Right atrium auricular region (tissue), 2 donors: ENCODE measurements around the gene CGB3. TPM values are rescaled to one million over a fixed set of nuclear protein-coding genes. Genes with fewer than 3 reads are reported as not detected.
"Not testable (repeated sequence)": the region's sequence is repeated elsewhere in the genome, so short reads cannot be mapped to it uniquely, and the experiment has no call there.

Experiments
- DNase-seq: peaks from one replicate; pipeline ENCODE4 v3.0.0-alpha.2; 2019; ENCODE audit warnings: low spot score
- H3K27ac ChIP-seq, 2 donors: fragments of 200-600 bp; sonication (generic); 1 replicate in 1 of 2; 2 replicates in 1 of 2; pipeline ENCODE4 v1.5.1; 2016 to 2019
- H3K27me3 ChIP-seq, 2 donors: fragments of 200-600 bp; sonication (generic); one replicate each; pipeline versions ENCODE4 v1.5.1 to v1.6.0; 2017 to 2019
- H3K36me3 ChIP-seq: fragments of 200-600 bp; sonication (generic); one replicate; pipeline ENCODE4 v1.5.1; 2016
- H3K4me1 ChIP-seq, 2 donors: fragments of 200-600 bp; sonication (generic); one replicate each; pipeline versions ENCODE4 v1.5.1 to v1.6.0; 2017 to 2019
- H3K4me3 ChIP-seq, 2 donors: fragments of 200-600 bp; sonication (generic); 1 replicate in 1 of 2; 2 replicates in 1 of 2; pipeline ENCODE4 v1.5.1; 2017 to 2019; ENCODE audit warnings: mild to moderate bottlenecking in 1 of 2, moderate library complexity in 1 of 2
- H3K9me3 ChIP-seq, 2 donors: fragments of 200-600 bp; sonication (generic); one replicate each; pipeline ENCODE4 v1.5.1; 2019
- CTCF ChIP-seq, 2 donors: fragments of 200-600 bp; sonication (generic); IDR thresholded peaks; one replicate each; pipeline ENCODE4 v1.5.1; 2019; ENCODE audit warnings: antibody characterized with exemption in 2 of 2
- total RNA-seq, 2 donors: library from RNA; depleted of rRNA; stranded (reverse); fragments of >200 nt; gene quantifications; one replicate each; pipeline ENCODE4 v1.1.0, GENCODE V29; 2016

The CGB3 gene
- total RNA-seq, 2 donors from 2014 or later = not detected

GRCh38 chr19:49042177-49042576, 18.0 kb upstream of the CGB3 start:
- Histone ChIP-seq H3K27me3 (no peaks in the 10 kb centered on the region), H3K9me3 (no peaks in the 10 kb centered on the region), H3K4me1 (no peaks in the 10 kb centered on the region), H3K4me3 (no peak overlapping the region), H3K36me3 (no peaks in the 10 kb centered on the region), H3K27ac (no peak overlapping the region)
- DNase-seq = no peak
- TF ChIP-seq CTCF (IDR thresholded peaks at IDR 0.05) = no peak

DNA sequence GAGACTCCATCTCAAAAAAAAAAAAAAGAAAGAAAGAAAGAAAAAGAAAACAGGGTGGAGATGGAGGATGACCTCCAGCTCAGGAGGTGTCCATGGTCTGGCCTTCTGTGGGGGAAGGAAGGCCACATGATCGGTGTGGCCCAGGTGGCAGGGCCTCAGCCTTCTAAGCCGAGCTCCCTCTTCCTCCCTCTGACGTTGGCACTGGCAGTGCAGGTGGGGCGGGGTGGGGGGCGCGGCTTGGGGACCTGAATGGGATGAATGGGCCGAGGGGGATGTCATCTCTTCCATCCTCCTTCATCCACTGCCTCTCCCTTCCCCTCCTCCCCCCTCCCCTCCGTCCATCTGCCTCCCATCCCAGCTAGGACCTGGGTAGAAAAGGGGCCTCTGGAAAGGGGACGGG, 15.6 kb upstream of the CGB3 start:
- not testable (repeated sequence) for DNase-seq, H3K9me3 ChIP-seq, H3K27ac ChIP-seq, H3K36me3 ChIP-seq, H3K27me3 ChIP-seq, H3K4me1 ChIP-seq, H3K4me3 ChIP-seq

GRCh38 chr19:49038557-49039276, 14.6 kb upstream of the CGB3 start:
- not testable (repeated sequence) for H3K4me1 ChIP-seq, H3K4me3 ChIP-seq, H3K27ac ChIP-seq, H3K27me3 ChIP-seq, DNase-seq, H3K36me3 ChIP-seq, H3K9me3 ChIP-seq

DNA sequence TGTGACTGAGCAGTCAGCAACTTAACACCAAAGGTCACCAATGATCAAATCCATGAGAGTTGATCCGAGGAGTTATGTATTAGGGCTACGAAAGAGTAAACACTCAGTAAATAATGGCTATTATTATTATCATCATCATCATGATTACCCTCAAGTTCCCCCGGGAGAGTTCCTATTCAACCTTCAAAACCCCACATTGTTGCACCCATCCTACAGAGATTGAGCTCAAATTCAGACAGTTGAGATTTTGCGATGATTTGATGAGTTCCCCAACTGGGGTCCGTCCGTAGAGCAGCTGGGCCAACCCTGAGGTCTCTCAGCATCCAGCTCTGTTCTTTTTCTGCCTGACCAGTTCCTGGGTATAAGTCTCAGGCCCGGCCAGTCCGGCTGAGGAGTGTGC, 14.0 kb upstream of the CGB3 start:
- not testable (repeated sequence) for DNase-seq, H3K4me1 ChIP-seq, H3K27me3 ChIP-seq

DNA sequence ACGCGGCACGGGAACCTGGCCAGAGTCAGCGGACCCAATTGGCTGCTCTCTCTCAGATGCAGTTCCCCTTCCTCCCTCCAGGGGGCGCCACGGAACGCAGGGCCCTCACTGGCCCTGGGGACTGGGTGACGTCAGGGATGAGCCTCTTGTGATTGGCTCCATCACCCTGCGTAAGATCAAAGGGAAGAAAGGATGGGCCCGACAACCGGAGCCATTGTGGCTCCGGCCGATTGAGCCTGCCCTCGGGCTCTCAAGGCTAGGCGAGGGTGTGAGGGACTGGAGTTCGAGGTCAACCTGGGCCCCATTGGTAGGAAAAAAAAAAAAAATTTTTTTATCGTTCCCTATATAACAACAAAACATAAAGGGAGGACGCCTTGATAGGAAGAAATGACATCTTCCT, 12.7 kb upstream of the CGB3 start, which contains the start of gene CGB1:
Gene CGB1, minus strand, starts transcription at position 81 of the 400 bp plus-strand sequence. CDS start 184 bp downstream, outside the sequence.
- not testable (repeated sequence) for H3K4me1 ChIP-seq, H3K27ac ChIP-seq, H3K36me3 ChIP-seq, DNase-seq, H3K9me3 ChIP-seq, H3K27me3 ChIP-seq, H3K4me3 ChIP-seq
- peak in 1 of 2 donors; percentile 30 for TF ChIP-seq CTCF (IDR thresholded peaks at IDR 0.05)

More for the DNA sequence above, 14.0 kb upstream of the CGB3 start:
- not testable (repeated sequence) for H3K4me3 ChIP-seq, H3K27ac ChIP-seq, H3K9me3 ChIP-seq, H3K36me3 ChIP-seq

DNA sequence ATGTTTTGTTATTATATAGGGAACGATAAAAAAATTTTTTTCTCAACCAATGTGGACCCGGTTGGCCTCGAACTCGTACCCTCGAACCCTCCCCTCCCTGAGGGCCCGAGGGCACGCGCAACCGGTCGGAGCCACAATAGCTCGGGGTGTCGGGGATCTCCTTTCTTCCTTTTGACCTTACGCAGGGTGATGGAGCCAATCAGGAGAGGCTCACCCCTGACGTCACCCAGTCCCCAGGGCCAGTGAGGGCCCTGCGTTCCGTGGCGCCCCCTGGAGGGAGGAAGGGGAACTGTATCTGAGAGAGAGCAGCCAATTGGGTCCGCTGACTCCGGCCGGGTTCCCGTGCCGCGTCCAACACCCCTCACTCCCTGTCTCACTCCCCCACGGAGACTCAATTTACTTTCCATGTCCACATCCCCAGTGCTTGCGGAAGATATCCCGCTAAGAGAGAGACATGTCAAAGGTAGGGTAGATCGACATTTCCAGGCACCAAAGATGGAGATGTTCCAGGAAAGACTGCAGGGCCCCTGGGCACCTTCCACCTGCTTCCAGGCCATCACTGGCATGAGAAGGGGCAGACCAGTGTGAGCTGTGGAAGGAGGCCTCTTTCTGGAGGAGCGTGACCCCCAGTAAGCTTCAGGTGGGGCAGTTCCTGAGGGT, 7.6 kb upstream of the CGB3 start, which contains the start of gene CGB2:
Gene CGB2, plus strand, starts transcription at position 249 of the 660 bp plus-strand sequence. Its CDS starts 206 bp downstream, at position 455.
- H3K4me3 ChIP-seq, H3K36me3 ChIP-seq, DNase-seq, H3K27me3 ChIP-seq, H3K9me3 ChIP-seq, H3K4me1 ChIP-seq, H3K27ac ChIP-seq: not testable (repeated sequence)
- TF ChIP-seq CTCF (IDR thresholded peaks at IDR 0.05) = peak in 1 of 2 donors; percentile 31

- not testable (repeated sequence) for DNase-seq, H3K27me3 ChIP-seq, H3K27ac ChIP-seq, H3K4me1 ChIP-seq, H3K9me3 ChIP-seq, H3K36me3 ChIP-seq, H3K4me3 ChIP-seq
These were observed 6.2 kb upstream of the CGB3 start for GRCh38 chr19:49030323-49030722.

DNA sequence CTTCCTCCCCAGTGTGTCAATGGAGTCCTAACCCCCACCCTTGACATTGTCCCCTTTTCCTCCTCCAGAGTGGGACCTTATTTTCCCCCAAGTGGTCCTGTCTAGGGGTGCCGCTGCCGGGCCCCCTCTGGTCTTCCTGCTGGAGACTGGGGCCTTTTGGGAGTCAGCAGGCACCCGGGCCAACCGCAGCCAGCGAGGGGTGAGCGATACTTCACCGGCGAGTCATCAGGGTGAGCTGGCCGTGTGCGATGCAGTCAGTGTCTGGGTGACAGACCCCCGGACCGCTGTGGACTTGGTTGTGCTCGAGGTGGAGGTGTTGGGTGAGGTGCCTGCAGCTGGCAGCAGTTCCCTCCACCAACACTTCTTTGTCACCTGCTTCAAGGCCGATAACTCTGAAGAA, 5.6 kb upstream of the CGB3 start:
- H3K27me3 ChIP-seq, H3K9me3 ChIP-seq, H3K4me1 ChIP-seq, H3K27ac ChIP-seq, DNase-seq, H3K4me3 ChIP-seq, H3K36me3 ChIP-seq: not testable (repeated sequence)

DNA sequence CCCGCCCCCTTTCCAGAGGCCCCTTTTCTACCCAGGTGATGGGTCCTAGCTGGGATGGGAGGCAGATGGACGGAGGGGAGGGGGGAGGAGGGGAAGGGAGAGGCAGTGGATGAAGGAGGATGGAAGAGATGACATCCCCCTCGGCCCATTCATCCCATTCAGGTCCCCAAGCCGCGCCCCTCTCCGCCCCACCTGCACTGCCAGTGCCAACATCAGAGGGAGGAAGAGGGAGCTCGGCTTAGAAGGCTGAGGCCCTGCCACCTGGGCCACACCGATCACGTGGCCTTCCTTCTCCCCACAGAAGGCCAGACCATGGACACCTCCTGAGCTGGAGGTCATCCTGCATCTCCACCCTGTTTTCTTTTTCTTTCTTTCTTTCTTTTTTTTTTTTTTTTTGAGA, 4.6 kb upstream of the CGB3 start:
- not testable (repeated sequence) for H3K9me3 ChIP-seq, H3K27me3 ChIP-seq, H3K4me1 ChIP-seq, H3K36me3 ChIP-seq, H3K4me3 ChIP-seq, DNase-seq, H3K27ac ChIP-seq

DNA sequence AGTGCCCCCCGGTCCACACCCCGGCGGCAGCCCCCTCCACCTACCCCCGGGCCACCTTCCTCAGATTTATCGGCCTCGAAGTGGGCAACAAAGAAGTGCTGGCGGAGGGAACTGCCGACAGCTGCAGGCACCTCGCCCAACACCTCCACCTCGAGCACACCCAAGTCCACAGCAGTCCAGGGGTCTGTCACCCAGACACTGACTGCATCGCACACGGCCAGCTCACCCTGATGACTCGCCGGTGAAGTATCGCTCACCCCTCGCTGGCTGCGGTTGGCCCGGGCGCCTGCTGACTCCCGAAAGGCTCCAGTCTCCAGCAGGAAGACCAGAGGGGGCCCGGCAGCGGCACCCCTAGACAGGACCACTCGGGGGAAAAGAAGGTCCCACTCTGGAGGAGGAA, 1.5 kb upstream of the CGB3 start:
- DNase-seq, H3K27ac ChIP-seq, H3K4me3 ChIP-seq, H3K27me3 ChIP-seq, H3K9me3 ChIP-seq, H3K4me1 ChIP-seq, H3K36me3 ChIP-seq: not testable (repeated sequence)

GRCh38 chr19:49025088-49025487, 955 bp upstream of the CGB3 start:
- not testable (repeated sequence) for H3K27me3 ChIP-seq, H3K9me3 ChIP-seq, H3K4me3 ChIP-seq

More at GRCh38 chr19:49025088-49025487, 955 bp upstream of the CGB3 start:
- H3K27ac ChIP-seq, DNase-seq, H3K4me1 ChIP-seq, H3K36me3 ChIP-seq: not testable (repeated sequence)
